IgD-negative memory B cell (primary cell): Measurements from ENCODE around the gene NHSL2. TPM values are rescaled to one million over a fixed set of nuclear protein-coding genes. Genes with fewer than 3 reads are reported as not detected.

Experiments used
- H3K27ac Mint-ChIP-seq, 3 donors: one replicate each; pipeline ENCODE4 v1.8.0; 2020 to 2022; ENCODE audit warnings: mild to moderate bottlenecking in 3 of 3, mixed read lengths in 3 of 3, moderate library complexity in 1 of 3
- H3K27me3 Mint-ChIP-seq: one replicate; pipeline ENCODE4 v1.8.0; 2021; ENCODE audit warnings: mixed read lengths
- H3K36me3 Mint-ChIP-seq: one replicate; pipeline ENCODE4 v1.8.0; 2020; ENCODE audit warnings: mild to moderate bottlenecking, mixed read lengths
- H3K4me1 Mint-ChIP-seq, 3 donors: one replicate each; pipeline ENCODE4 v1.8.0; 2020 to 2022; ENCODE audit warnings: mixed read lengths in 3 of 3, mild to moderate bottlenecking in 1 of 3
- H3K4me3 Mint-ChIP-seq, 4 donors: one replicate each; pipeline ENCODE4 v1.8.0; 2020 to 2022; ENCODE audit warnings: mild to moderate bottlenecking in 4 of 4, mixed read lengths in 4 of 4, moderate library complexity in 3 of 4
- H3K9me3 Mint-ChIP-seq, 3 donors: one replicate each; pipeline ENCODE4 v1.8.0; 2020 to 2021; ENCODE audit warnings: mixed read lengths in 3 of 3, mild to moderate bottlenecking in 1 of 3
- polyA plus RNA-seq: library from polyadenylated mRNA; unstranded; fragments of 300-500 nt; fragmentation: Illumina TruSeq; gene quantifications from one replicate; pipeline ENCODE4 v1.2.3, GENCODE V29; 2021

The NHSL2 gene
- polyA plus RNA-seq, 1 donor from 2014 or later = 0.83 TPM

DNA sequence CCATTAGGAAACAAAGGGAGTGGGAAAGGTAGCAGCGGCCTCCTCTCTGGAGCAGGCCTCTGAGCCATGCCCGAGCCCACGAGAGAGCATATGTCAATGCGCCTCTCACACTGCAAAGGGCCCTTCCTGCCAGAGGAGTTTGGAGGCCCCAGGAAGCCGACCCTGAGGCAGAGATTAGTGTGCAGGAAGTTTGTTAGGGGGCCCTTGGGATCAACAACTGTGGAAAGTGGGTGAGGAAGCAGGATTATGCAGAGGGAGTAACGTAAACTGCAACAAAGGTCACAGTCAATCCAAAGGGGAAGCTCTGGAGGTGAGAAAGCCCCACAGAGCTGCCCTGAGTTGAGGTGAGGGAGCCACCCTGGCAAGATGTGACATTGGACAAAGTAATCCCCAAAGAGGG, 203.7 kb downstream of the NHSL2 start:
- Mint-ChIP-seq H3K9me3 (no peaks in the 10 kb centered on the region), H3K27ac (no peak overlapping the region), H3K27me3 (peaks cover 10% of the 10 kb centered on the region), H3K4me3 (no peak overlapping the region), H3K36me3 (no peaks in the 10 kb centered on the region), H3K4me1 (peaks cover 0 to 4% (median 0%) of the 10 kb centered on the region in 3 donors)

DNA sequence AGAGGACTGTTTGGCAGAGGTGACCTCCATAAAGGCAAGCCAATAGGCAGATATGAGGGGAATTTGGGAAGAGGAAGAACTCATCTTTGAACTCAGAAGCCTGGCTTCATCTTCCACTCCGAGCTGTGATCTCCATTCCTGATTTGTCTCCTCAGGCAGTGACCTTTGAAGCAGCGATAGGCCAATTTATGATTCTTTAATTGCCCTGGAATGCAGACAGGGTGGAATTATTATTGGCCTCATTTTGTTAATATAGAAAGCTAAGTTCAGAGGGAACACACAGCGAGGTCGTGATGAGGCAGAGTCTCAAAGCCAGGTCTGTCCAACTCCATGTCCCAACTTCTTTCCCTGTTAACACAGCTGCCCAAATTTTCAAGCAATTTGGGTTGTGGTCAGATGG, 204.2 kb downstream of the NHSL2 start:
- Mint-ChIP-seq H3K27me3 (peaks cover 10% of the 10 kb centered on the region), H3K4me3 (no peak overlapping the region), H3K9me3 (no peaks in the 10 kb centered on the region), H3K4me1 (peaks cover 0 to 4% (median 0%) of the 10 kb centered on the region in 3 donors), H3K27ac (no peak overlapping the region), H3K36me3 (no peaks in the 10 kb centered on the region)

DNA sequence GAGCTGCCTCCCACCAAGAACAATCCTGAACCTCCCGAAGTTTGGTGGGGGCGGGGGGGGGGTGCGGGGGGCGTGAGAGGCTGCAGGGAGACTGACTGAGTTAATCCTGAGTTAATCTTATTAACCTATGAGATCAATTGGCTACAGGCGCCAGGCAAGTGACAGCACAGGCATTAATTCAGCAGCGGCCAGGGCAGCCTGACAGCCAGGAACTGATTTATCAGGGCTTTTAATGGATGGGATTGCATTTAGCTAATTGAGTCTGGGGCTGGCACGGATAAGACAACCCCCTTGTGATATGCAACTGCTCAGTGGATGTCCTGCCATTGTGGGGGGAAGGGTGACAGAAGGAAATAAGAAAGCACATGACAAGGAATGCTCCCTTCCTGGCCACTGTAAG, 204.7 kb downstream of the NHSL2 start:
- Mint-ChIP-seq H3K27me3 (peaks cover 9% of the 10 kb centered on the region), H3K4me1 (no peaks in the 10 kb centered on the region), H3K4me3 (no peak overlapping the region), H3K27ac (no peak overlapping the region), H3K36me3 (no peaks in the 10 kb centered on the region), H3K9me3 (no peaks in the 10 kb centered on the region)

DNA sequence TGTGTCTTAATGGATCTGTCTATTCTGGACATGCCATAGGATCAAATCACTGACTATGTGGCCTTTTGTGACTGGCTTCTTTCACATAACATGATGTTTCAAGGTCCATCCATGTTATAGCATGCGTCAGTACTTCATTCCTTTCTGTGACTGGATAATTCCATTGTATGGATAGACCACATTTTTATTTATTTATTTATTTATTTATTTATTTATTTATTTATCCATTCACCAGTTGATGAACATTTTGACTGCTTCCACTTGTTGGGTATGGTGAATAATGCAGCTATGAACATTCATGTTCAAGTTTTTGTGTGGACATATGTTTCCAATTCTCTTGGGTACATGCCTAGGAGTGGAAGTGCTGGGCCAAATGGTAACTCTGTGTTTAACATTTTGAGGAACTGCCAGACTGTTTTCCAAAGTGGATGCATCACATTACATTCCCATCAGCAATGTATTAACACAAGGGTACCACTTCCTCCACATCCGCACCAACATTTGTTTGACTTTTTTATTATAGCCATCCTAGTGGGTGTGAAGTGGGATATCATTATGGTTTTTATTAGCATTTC, 207.1 kb downstream of the NHSL2 start:
- H3K9me3 Mint-ChIP-seq = no peaks in the 10 kb centered on the region
- H3K4me3 Mint-ChIP-seq = no peak overlapping the region
- H3K27me3 Mint-ChIP-seq = peaks cover under 1% of the 10 kb centered on the region
- peak overlapping the region in 1 of 3 donors; percentile 76 for H3K27ac Mint-ChIP-seq
- H3K4me1 Mint-ChIP-seq = peaks cover 0 to 8% (median 0%) of the 10 kb centered on the region in 3 donors
- no peaks in the 10 kb centered on the region for H3K36me3 Mint-ChIP-seq

DNA sequence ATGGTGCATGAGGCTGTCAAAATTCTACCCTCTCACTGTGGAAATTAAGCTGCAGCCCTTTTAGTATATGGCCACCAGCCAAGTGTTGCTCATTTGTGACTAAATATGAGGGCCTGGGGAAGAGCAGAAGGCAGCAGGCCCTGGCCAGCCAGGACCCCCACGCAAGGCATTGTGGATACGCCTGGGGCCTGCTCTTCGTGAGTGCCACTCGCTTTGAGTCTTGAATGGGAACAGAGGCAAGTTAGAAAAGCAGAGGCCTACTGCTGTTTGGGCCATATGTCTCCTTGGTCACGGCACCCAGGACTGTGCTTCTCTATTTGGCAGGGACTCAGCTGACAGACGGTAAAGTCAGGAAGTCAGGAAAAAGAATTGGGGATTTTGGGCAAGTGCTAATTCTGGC, 210.2 kb downstream of the NHSL2 start:
- H3K9me3 Mint-ChIP-seq = no peaks in the 10 kb centered on the region
- H3K27me3 Mint-ChIP-seq = peaks cover 8% of the 10 kb centered on the region
- no peaks in the 10 kb centered on the region for H3K36me3 Mint-ChIP-seq
- H3K4me1 Mint-ChIP-seq = peaks cover 0 to 11% (median 11%) of the 10 kb centered on the region in 3 donors
- peak overlapping the region in 1 of 4 donors; percentile 86 for H3K4me3 Mint-ChIP-seq
- H3K27ac Mint-ChIP-seq = no peak overlapping the region

DNA sequence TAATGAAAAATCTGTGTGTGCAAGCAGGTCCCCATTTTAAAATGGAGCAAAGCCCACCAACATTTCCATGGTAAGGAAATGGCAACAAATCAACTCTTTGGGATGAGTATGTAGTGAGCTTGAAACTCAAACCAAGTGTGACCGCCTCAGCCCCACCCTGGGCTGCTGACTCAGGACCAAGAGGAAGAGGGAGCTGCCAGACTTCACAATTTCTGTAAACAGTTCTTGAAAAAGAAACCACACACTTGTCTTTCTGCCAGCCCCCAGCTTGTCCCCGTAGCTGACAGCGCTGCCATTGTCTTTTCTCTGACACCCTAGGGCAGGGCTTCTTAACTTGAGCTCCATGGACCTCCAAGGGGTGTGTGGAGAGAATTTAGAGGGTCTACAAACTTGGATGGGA, 210.7 kb downstream of the NHSL2 start:
- H3K4me1 Mint-ChIP-seq = peaks cover 1 to 11% (median 11%) of the 10 kb centered on the region in 3 donors
- no peak overlapping the region for H3K27ac Mint-ChIP-seq
- H3K36me3 Mint-ChIP-seq = no peaks in the 10 kb centered on the region

DNA sequence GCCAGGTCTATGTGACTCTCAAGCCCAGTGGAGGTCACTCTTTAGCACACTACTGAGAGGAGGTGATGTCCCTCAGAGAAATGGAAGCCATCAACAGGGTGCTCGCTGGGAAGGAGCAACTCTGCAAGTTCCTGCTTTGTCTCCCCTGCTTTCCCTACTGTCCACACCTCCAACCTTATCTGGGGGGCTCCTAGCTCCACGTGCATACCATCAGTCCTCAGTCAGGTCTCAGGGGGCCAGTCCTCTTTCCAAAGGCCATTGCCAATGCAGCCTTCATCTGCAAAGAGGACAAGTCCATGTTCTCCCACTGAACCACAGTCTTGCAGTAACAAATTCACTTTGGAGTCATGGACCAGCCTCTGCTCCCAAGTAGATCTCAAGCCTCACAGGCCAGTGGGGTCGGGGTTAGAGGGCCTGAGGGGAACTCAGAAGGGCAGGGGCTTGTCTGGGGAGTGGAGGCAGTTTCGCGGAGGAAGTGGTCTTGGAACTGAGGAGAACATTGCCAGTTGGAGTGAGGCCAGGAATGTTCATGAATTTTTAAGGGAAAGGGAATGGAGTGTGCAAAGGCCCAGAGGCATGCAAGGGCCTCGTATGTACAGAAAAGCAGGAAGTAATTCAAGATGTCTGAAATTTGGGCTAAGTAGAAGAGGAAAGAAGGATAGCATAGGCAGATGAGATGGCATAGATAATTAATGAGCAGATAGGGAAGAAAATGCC, 212.1 kb downstream of the NHSL2 start:
- Mint-ChIP-seq H3K4me1 (peaks cover 5 to 11% (median 11%) of the 10 kb centered on the region in 3 donors), H3K4me3 (no peak overlapping the region), H3K27ac (peak overlapping the region in 1 of 3 donors; percentile 82), H3K9me3 (no peaks in the 10 kb centered on the region), H3K36me3 (no peaks in the 10 kb centered on the region), H3K27me3 (peaks cover 16% of the 10 kb centered on the region)

More for the DNA sequence above, 210.7 kb downstream of the NHSL2 start:
- Mint-ChIP-seq H3K27me3 (peaks cover 9% of the 10 kb centered on the region), H3K4me3 (peak overlapping the region in 1 of 4 donors; percentile 86), H3K9me3 (no peaks in the 10 kb centered on the region)

DNA sequence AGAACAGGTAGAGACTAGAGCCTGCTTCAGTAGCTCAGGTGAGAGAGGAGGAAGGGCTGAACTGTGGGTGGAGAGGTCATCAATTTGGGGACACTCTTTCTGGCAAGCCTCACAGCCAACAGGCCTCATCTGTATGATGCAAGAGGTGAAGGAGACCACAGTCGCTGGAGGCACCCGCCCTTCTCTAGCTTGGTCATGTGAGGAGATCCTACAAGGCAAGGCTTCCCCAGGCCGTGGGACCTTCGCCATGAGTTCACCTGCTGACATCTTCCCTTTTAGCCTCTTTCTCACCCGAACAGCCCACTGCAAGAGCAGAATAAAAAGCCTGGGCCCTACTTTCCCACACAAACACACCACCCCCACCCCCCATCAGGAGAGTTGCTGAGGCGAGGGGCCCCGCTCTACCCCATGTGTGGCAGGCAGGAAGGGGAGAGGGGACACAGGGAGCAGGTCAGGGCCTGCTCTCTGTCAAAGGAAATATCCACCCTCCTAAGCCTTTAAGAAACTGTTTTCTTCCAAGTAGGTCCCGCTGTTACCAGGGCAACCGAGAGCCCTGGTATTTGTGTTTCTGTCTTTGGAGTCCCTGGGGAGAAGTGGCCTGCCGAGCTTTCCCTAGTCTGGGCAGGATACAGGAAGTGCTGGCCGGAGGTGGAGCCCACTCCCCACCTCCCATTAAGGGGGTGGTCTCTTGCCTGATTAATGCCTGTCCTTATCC, 213.0 kb downstream of the NHSL2 start:
- Mint-ChIP-seq H3K4me3 (peak overlapping the region in 1 of 4 donors; percentile 60), H3K27ac (peak overlapping the region in 2 of 3 donors; percentile 85 to 90), H3K4me1 (peaks cover 5 to 11% (median 11%) of the 10 kb centered on the region in 3 donors), H3K9me3 (no peaks in the 10 kb centered on the region), H3K27me3 (peaks cover 19% of the 10 kb centered on the region), H3K36me3 (no peaks in the 10 kb centered on the region)

DNA sequence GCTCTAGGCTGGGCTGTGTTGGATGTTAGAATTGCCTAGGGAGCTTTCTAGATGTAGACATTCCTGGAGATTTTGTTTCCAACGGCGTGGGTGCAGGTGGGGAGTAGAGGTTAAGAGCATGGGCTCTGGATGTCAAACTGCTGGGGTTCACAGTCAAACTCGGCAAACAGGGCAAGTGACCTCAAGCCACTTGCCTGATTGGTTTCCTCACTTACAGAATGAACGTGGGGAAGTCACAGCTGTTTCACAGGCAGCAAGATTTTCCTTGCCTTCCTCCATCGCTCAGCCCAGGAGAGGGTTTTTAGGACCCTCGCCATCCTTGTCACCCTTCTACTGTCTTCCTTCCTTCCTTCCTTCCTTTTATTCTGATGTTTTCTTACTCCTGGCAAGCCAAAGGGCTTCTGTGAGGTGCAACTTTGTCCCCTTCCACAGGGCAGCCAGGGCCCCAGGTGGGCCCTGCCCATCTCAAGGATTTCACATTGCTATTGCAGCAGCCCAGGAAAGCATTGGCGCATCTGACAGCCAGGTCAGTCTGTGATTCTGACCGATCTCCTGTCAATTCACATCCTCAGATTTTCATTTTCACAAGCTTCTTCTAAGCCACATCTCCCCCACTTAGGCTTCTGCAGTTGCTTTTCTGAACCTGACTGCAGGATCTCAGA, 214.0 kb downstream of the NHSL2 start:
- Mint-ChIP-seq H3K9me3 (no peaks in the 10 kb centered on the region), H3K4me3 (no peak overlapping the region), H3K4me1 (peaks cover 5 to 11% (median 11%) of the 10 kb centered on the region in 3 donors), H3K27me3 (peaks cover 21% of the 10 kb centered on the region), H3K27ac (peak overlapping the region; percentile 36 to 90 (median 85)), H3K36me3 (no peaks in the 10 kb centered on the region)

DNA sequence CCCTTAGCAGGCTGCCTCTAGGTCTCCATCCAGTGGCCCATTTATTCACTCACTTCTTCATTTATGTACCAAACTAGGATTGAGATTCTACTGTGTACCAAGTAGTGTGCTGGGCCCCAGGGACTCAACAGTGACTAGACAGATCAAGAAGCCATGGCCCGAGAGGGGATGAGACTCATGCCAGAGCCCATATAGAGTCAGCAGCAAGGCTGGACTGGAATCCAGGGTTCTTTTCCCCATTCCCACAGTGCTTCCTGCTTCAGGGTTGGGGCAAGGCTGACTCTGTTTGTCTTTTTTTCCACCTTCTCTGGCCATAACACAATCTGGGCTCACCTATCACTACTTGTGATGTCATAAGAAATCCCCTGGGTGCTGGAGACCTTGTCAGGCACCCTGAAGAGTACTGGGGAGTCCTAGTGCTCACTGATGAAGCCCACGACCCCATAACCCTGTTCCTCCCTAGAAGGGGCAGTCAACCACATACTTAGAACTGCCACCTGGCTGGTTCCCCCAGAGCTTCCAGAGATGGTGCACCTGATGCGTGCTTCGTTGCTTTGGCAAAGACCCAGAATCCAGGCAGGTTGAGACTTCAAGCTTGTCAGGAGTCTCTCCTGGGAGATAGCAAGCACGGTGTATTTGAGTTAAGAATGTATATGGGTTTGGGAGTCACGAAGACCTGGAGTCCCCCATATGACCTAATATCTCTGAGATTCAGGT, 214.8 kb downstream of the NHSL2 start:
- H3K36me3 Mint-ChIP-seq = peaks cover 2% of the 10 kb centered on the region
- peak overlapping the region in 1 of 3 donors; percentile 36 for H3K27ac Mint-ChIP-seq
- H3K9me3 Mint-ChIP-seq = no peaks in the 10 kb centered on the region
- peaks cover 5 to 13% (median 11%) of the 10 kb centered on the region in 3 donors for H3K4me1 Mint-ChIP-seq
- H3K4me3 Mint-ChIP-seq = no peak overlapping the region
- H3K27me3 Mint-ChIP-seq = peaks cover 29% of the 10 kb centered on the region

DNA sequence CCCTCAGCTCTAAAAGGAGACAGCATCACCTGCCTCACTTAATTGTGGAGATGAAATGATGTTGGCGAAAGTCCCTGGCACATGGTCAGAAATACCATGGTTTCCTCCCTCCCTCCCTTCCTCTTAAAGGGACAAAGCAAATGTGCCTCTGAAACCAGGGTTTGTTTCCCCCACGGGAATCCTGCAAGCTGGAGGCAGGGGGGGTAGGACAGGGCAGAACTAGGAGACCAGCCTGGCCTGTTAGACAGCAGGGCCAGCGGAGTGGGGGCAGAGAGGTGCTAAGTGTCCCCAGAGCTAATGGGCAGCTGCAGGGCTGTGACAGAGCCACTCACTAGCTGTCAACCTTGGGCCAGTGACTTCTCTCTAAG, 215.4 kb downstream of the NHSL2 start:
- no peaks in the 10 kb centered on the region for H3K9me3 Mint-ChIP-seq
- H3K27me3 Mint-ChIP-seq = peaks cover 29% of the 10 kb centered on the region
- H3K27ac Mint-ChIP-seq = no peak overlapping the region
- peaks cover 5 to 15% (median 8%) of the 10 kb centered on the region in 3 donors for H3K4me1 Mint-ChIP-seq
- H3K4me3 Mint-ChIP-seq = no peak overlapping the region
- H3K36me3 Mint-ChIP-seq = peaks cover 2% of the 10 kb centered on the region

DNA sequence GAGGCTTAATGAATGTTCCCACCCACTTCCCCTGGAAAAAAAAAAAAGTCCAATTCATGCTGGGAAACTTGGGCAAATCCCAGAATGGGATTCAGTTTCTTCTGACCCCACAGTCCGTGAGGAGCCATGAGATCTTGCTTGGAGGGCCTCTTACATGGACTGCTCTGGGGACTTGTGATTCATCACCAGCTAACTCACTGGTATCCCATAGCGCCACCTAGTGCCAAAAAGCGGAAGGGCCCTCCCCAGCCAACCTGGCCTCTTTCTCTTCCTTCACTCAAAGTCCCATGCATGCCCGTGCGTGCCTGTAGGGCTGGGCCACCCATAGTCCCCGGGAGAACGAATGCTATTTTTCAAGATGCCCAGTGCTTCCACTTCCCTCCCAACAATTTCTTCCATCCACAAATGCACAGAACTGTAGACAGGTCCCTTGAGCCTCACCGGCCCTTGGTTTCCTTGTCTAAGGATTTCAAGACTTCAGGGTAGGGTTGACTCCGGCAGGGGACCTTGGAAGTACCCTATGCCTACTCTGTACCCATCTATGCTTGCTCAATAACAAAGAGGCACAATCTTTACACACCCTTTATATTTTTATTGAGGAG, 216.0 kb downstream of the NHSL2 start:
- Mint-ChIP-seq H3K9me3 (no peaks in the 10 kb centered on the region), H3K27ac (peak overlapping the region in 1 of 3 donors; percentile 76), H3K4me3 (no peak overlapping the region), H3K4me1 (peaks cover 4 to 15% (median 5%) of the 10 kb centered on the region in 3 donors), H3K36me3 (peaks cover 2% of the 10 kb centered on the region), H3K27me3 (peaks cover 29% of the 10 kb centered on the region)

DNA sequence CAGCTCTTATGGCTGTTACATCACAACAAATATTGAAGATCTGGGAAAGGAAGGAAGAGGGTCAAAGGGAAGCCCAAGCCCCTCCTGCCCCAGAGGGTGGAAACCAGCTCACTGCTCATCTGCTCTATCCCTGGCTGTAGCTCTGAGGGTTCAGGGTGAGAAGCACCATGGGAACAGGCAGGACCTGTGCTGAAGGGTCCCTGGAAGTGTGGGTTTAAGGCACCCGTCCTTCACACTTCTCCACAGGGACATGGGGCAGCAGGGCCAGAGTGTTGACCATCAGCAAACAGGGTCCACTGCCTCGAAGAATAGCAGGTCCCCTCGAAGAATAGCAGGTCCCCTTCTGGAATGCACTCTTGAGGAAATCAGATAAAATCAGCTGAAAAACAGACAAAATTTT, 216.7 kb downstream of the NHSL2 start:
- Mint-ChIP-seq H3K27ac (no peak overlapping the region), H3K27me3 (peaks cover 32% of the 10 kb centered on the region), H3K4me1 (peaks cover 5 to 17% (median 5%) of the 10 kb centered on the region in 3 donors), H3K36me3 (peaks cover 2% of the 10 kb centered on the region), H3K9me3 (no peaks in the 10 kb centered on the region), H3K4me3 (no peak overlapping the region)

DNA sequence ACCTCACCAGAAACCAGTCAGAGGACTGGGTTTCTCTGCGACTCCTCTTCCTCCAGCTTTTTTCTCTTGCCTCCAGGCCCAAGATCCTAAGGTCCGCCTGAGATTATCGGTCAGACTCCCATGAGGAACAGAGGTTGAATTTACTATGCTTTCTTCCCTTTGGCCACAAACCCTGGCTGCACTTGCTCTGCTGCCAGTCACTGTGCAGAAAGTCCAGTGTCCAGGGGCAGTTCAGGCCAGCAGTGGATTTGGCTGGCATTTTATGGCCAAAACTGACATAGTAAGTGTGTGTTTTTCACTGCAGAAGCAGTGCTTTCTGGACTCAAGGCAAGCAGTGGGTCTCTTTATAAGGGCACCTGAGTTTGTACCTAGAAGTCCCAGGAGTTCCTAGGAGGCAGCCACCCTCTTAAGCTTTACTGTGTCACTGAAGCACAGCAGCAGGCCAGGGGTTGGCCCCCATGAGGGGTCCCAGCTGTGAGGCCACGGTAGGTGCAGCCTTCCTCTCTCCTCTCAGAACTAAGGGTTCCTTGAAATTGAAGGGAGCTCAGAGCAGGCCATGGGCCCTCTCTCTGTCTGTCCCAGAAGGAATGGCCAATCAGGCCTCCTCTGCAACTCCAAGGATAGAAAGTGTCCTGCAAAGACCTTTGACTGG, 217.7 kb downstream of the NHSL2 start:
- H3K4me3 Mint-ChIP-seq = no peak overlapping the region
- no peaks in the 10 kb centered on the region for H3K9me3 Mint-ChIP-seq
- peaks cover 5 to 11% (median 5%) of the 10 kb centered on the region in 3 donors for H3K4me1 Mint-ChIP-seq
- peaks cover 33% of the 10 kb centered on the region for H3K27me3 Mint-ChIP-seq
- no peak overlapping the region for H3K27ac Mint-ChIP-seq
- peaks cover 2% of the 10 kb centered on the region for H3K36me3 Mint-ChIP-seq
